Endothelial cell of hepatic sinusoid (primary cell): Measurements from ENCODE around the gene CD47.

ENCODE experiments used
- in situ Hi-C: cut with HindIII; loops from 2 replicates; pipeline ENCODE4 v1.10.0; 2017; ENCODE audit warnings: low sequenced_read_pairs

CD47 gene

GRCh38 chr3:108118038-108118768 is 27.4 kb upstream of the CD47 start:
- in situ Hi-C loops, result loop anchor here (5.0 kb wide), 1 partner anchor 64 kb away; no protein-coding TSS in a partner anchor

GRCh38 chr3:108117241-108117775 is 26.5 kb upstream of the CD47 start:
- in situ Hi-C loops, result loop anchor here (5.0 kb wide), 1 partner anchor 65 kb away; no protein-coding TSS in a partner anchor

- in situ Hi-C loops, result loop anchor here (5.0 kb wide), 2 partner anchors 38 to 68 kb away; no protein-coding TSS in a partner anchor
Observed at GRCh38 chr3:108114423-108115065, 23.7 kb upstream of the CD47 start.

- in situ Hi-C loops, result loop anchor here (5.0 kb wide), 1 partner anchor 38 kb away; no protein-coding TSS in a partner anchor
Observed at GRCh38 chr3:108113975-108114374, 23.1 kb upstream of the CD47 start.

- in situ Hi-C loops, result loop anchor here (5.0 kb wide), 1 partner anchor 41 kb away; no protein-coding TSS in a partner anchor
Observed at GRCh38 chr3:108110934-108111333, 20.1 kb upstream of the CD47 start.

GRCh38 chr3:108108416-108108815 is 17.6 kb upstream of the CD47 start:
- in situ Hi-C loops, result no loop called here

GRCh38 chr3:108106449-108106848 is 15.6 kb upstream of the CD47 start:
- in situ Hi-C loops, result no loop called here

GRCh38 chr3:108106031-108106430 is 15.2 kb upstream of the CD47 start:
- in situ Hi-C loops, result no loop called here

GRCh38 chr3:108103886-108104797 is 13.3 kb upstream of the CD47 start:
- in situ Hi-C loops, result no loop called here

GRCh38 chr3:108103040-108103751 is 12.4 kb upstream of the CD47 start:
- in situ Hi-C loops, result no loop called here

GRCh38 chr3:108102420-108103039 is 11.7 kb upstream of the CD47 start:
- in situ Hi-C loops, result no loop called here

- in situ Hi-C loops, result no loop called here
Observed at GRCh38 chr3:108100906-108101660, 10.3 kb upstream of the CD47 start.

GRCh38 chr3:108099679-108100428 is 9.0 kb upstream of the CD47 start:
- in situ Hi-C loops, result no loop called here

- in situ Hi-C loops, result no loop called here
Observed at GRCh38 chr3:108099244-108099643, 8.4 kb upstream of the CD47 start.

- in situ Hi-C loops, result no loop called here
Observed at GRCh38 chr3:108098003-108098370, 7.2 kb upstream of the CD47 start.

- in situ Hi-C loops, result no loop called here
Observed at GRCh38 chr3:108097322-108098002, 6.6 kb upstream of the CD47 start.

- in situ Hi-C loops, result no loop called here
Observed at GRCh38 chr3:108096532-108097321, 5.9 kb upstream of the CD47 start.
